Cardiac muscle cell (in vitro differentiated cells and primary cell): ENCODE data around the gene MARK1. TPM values are rescaled to one million over a fixed set of nuclear protein-coding genes. Genes with fewer than 3 reads are reported as not detected.

ENCODE experiments used
- DNase-seq, 2 donors: peaks; one replicate each; pipeline versions ENCODE4 v3.0.0 to v3.0.0-alpha.2; 2010 to 2017; ENCODE audit warnings: low read depth in 1 of 2, low spot score in 1 of 2
- H3K27ac ChIP-seq: fragments of 200-600 bp; sonication (generic); 2 replicates; pipeline ENCODE4 v1.5.1; 2016
- H3K27me3 ChIP-seq: fragments of 200-600 bp; sonication (generic); 2 replicates; pipeline ENCODE4 v1.6.0; 2016; ENCODE audit warnings: control low read depth
- H3K36me3 ChIP-seq: fragments of 200-600 bp; sonication (generic); 2 replicates; pipeline ENCODE4 v1.5.1; 2016; ENCODE audit warnings: control low read depth
- H3K4me1 ChIP-seq: fragments of 200-600 bp; sonication (generic); 2 replicates; pipeline ENCODE4 v1.8.1; 2017; ENCODE audit warnings: low read depth, mild to moderate bottlenecking, mixed run types
- H3K4me3 ChIP-seq: fragments of 200-600 bp; sonication (generic); 2 replicates; pipeline ENCODE4 v1.5.1; 2016; ENCODE audit warnings: mild to moderate bottlenecking
- H3K9me3 ChIP-seq: fragments of 200-600 bp; sonication (generic); 2 replicates; pipeline ENCODE4 v1.5.1; 2017; ENCODE audit warnings: low read depth, mild to moderate bottlenecking, control low read depth
- CTCF ChIP-seq: IDR thresholded peaks from 2 replicates; pipeline ENCODE4 v1.5.1; 2012; ENCODE audit warnings: low read depth, mild to moderate bottlenecking, low read length
- polyA plus RNA-seq: library from polyadenylated mRNA; unstranded; fragments of >200 nt; fragmentation: Nextera tagmentation; extraction: Ambion mirVana; gene quantifications from 2 replicates; pipeline ENCODE4 v1.2.1, GENCODE V29; 2016
- total RNA-seq: library from RNA; depleted of rRNA; stranded (reverse); fragments of >200 nt; gene quantifications from 2 replicates; pipeline ENCODE4 v1.2.3, GENCODE V29; 2016

The MARK1 gene
- total and polyA plus RNA-seq, 2 experiments from 2014 or later, result 24.6 to 25.2 TPM

- H3K27ac ChIP-seq, result no peak overlapping the region
- TF ChIP-seq CTCF, result no peak
- H3K4me1 ChIP-seq, result peaks cover 23% of the 10 kb centered on the region
- H3K9me3 ChIP-seq, result no peaks in the 10 kb centered on the region
- no peaks in the 10 kb centered on the region for H3K27me3 ChIP-seq
- H3K36me3 ChIP-seq, result peaks cover 13% of the 10 kb centered on the region
- no peak for DNase-seq
- H3K4me3 ChIP-seq, result no peak overlapping the region
These were observed 125.1 kb downstream of the MARK1 start for GRCh38 chr1:220652995-220653394.

- Histone ChIP-seq H3K27me3 (no peaks in the 10 kb centered on the region), H3K27ac (peak overlapping the region; percentile 84), H3K4me3 (no peak overlapping the region), H3K36me3 (peaks cover 18% of the 10 kb centered on the region), H3K4me1 (peaks cover 23% of the 10 kb centered on the region), H3K9me3 (no peaks in the 10 kb centered on the region)
- no peak for TF ChIP-seq CTCF
- DNase-seq, result no peak
These were observed 127.6 kb downstream of the MARK1 start for GRCh38 chr1:220655509-220655908.

GRCh38 chr1:220655961-220656740, 128.2 kb downstream of the MARK1 start:
- TF ChIP-seq CTCF, result no peak
- Histone ChIP-seq H3K4me1 (peaks cover 23% of the 10 kb centered on the region), H3K27ac (peak overlapping the region; percentile 84), H3K9me3 (no peaks in the 10 kb centered on the region), H3K27me3 (no peaks in the 10 kb centered on the region), H3K36me3 (peaks cover 18% of the 10 kb centered on the region), H3K4me3 (no peak overlapping the region)
- no peak for DNase-seq

- Histone ChIP-seq H3K27me3 (no peaks in the 10 kb centered on the region), H3K27ac (no peak overlapping the region), H3K9me3 (no peaks in the 10 kb centered on the region), H3K4me1 (no peaks in the 10 kb centered on the region), H3K4me3 (no peak overlapping the region), H3K36me3 (peaks cover 15% of the 10 kb centered on the region)
- no peak for TF ChIP-seq CTCF
- DNase-seq, result no peak
These were observed 138.4 kb downstream of the MARK1 start for GRCh38 chr1:220666349-220666748.

- no peak overlapping the region for H3K4me3 ChIP-seq
- no peak overlapping the region for H3K27ac ChIP-seq
- DNase-seq, result no peak
- TF ChIP-seq CTCF, result no peak
- H3K36me3 ChIP-seq, result no peaks in the 10 kb centered on the region
- peaks cover 20% of the 10 kb centered on the region for H3K4me1 ChIP-seq
- H3K9me3 ChIP-seq, result no peaks in the 10 kb centered on the region
- no peaks in the 10 kb centered on the region for H3K27me3 ChIP-seq
These were observed 141.1 kb downstream of the MARK1 start for GRCh38 chr1:220669005-220669404.
